Common myeloid progenitor, CD34-positive (primary cell): ENCODE data around the gene IRX2.

Source experiments
- CTCF ChIA-PET: fragments of 350-600 bp; sonication (Branson Sonifier 250); formaldehyde crosslinking; loops from one replicate; lab custom pipeline; 2021; ENCODE audit warnings: antibody characterized with exemption; lab: Charles Lee
- POLR2A ChIA-PET: fragments of 350-600 bp; sonication (Branson Sonifier 250); formaldehyde crosslinking; loops from one replicate; lab custom pipeline; 2021; ENCODE audit warnings: antibody characterized with exemption; lab: Charles Lee
- DNase-seq, 3 donors: peaks; one replicate each; pipeline versions ENCODE4 v3.0.0 to v3.0.0-alpha.2; 2013
- H3K27ac ChIP-seq, 2 experiments: 1 replicate in 1 of 2; 2 replicates in 1 of 2; pipeline ENCODE4 v1.7.0; 2013; ENCODE audit warnings: inconsistent platforms in 2 of 2, low read length in 2 of 2, mild to moderate bottlenecking in 2 of 2, low read depth in 1 of 2, moderate library complexity in 1 of 2; ENCODE audit not compliant: severe bottlenecking in 2 of 2, insufficient read depth in 1 of 2, poor library complexity in 1 of 2
- H3K27me3 ChIP-seq, 5 experiments: replicated peaks in 2 of 5; 1 replicate in 3 of 5; 2 replicates in 2 of 5; pipeline versions ENCODE4 v1.6.1 to v1.7.0; 2013; ENCODE audit warnings: low read length in 4 of 5, mild to moderate bottlenecking in 2 of 5, moderate library complexity in 2 of 5, inconsistent platforms in 1 of 5; ENCODE audit not compliant: insufficient read depth in 5 of 5, control insufficient read depth in 4 of 5
- H3K36me3 ChIP-seq, 4 experiments: 1 replicate in 2 of 4; 2 replicates in 2 of 4; pipeline versions ENCODE4 v1.6.1 to v1.7.0; 2013; ENCODE audit warnings: low read length in 3 of 4, control low read depth in 1 of 4, mild to moderate bottlenecking in 1 of 4; ENCODE audit not compliant: control insufficient read depth in 4 of 4, insufficient read depth in 4 of 4
- H3K4me1 ChIP-seq, 4 experiments: 1 replicate in 3 of 4; 2 replicates in 1 of 4; pipeline versions ENCODE4 v1.6.1 to v1.7.1; 2013; ENCODE audit warnings: low read length in 3 of 4, mild to moderate bottlenecking in 3 of 4, control low read depth in 1 of 4, inconsistent platforms in 1 of 4, moderate library complexity in 1 of 4; ENCODE audit not compliant: control insufficient read depth in 4 of 4, insufficient read depth in 4 of 4; ENCODE audit errors: control extremely low read depth in 1 of 4
- H3K4me3 ChIP-seq, 7 experiments: 1 replicate in 4 of 7; 2 replicates in 3 of 7; pipeline versions ENCODE4 v1.5.1 to v1.7.0; 2013; ENCODE audit warnings: mild to moderate bottlenecking in 7 of 7, low read length in 6 of 7, moderate library complexity in 6 of 7, inconsistent platforms in 2 of 7, low read depth in 2 of 7, control low read depth in 1 of 7; ENCODE audit not compliant: insufficient read depth in 4 of 7, control insufficient read depth in 1 of 7; ENCODE audit errors: extremely low read depth in 1 of 7
- H3K9me3 ChIP-seq, 5 experiments: 1 replicate in 4 of 5; 2 replicates in 1 of 5; pipeline versions ENCODE4 v1.6.1 to v1.7.1; 2013; ENCODE audit warnings: low read length in 4 of 5, mild to moderate bottlenecking in 2 of 5, inconsistent platforms in 1 of 5, low read depth in 1 of 5, moderate library complexity in 1 of 5; ENCODE audit not compliant: control insufficient read depth in 4 of 5, insufficient read depth in 2 of 5; ENCODE audit errors: control extremely low read depth in 1 of 5
- WGBS: methylation state at CpG from one replicate; pipeline ENCODE4 v1.1.5; 2013; ENCODE audit not compliant: insufficient coverage; 5-methylcytosine and 5-hydroxymethylcytosine counted together

The IRX2 gene

GRCh38 chr5:2732850-2733249 is 18.6 kb downstream of the IRX2 start:
- no peak for DNase-seq
- POLR2A ChIA-PET, result no interaction called here
- no peak overlapping the region for H3K27ac ChIP-seq
- CTCF ChIA-PET, result no interaction called here
- H3K4me3 ChIP-seq, result no peak overlapping the region
- peaks cover 0 to 6% (median 0%) of the 10 kb centered on the region in 5 experiments for H3K9me3 ChIP-seq
- no peaks in the 10 kb centered on the region for H3K36me3 ChIP-seq
- H3K4me1 ChIP-seq, result no peaks in the 10 kb centered on the region
- peaks cover 0 to 68% (median 24%) of the 10 kb centered on the region in 5 experiments for H3K27me3 ChIP-seq
- WGBS, result 88% methylated on average over 3 of the region's 3 CpGs

GRCh38 chr5:2732004-2732403 is 19.5 kb downstream of the IRX2 start:
- Histone ChIP-seq H3K4me3 (no peak overlapping the region), H3K36me3 (no peaks in the 10 kb centered on the region), H3K27me3 (peaks cover 0 to 65% (median 21%) of the 10 kb centered on the region in 5 experiments), H3K9me3 (peaks cover 0 to 5% (median 0%) of the 10 kb centered on the region in 5 experiments), H3K4me1 (no peaks in the 10 kb centered on the region), H3K27ac (no peak overlapping the region)
- ChIA-PET CTCF (no interaction called here), POLR2A (no interaction called here)
- 92% methylated on average over 2 of the region's 4 CpGs for WGBS
- no peak for DNase-seq

DNA sequence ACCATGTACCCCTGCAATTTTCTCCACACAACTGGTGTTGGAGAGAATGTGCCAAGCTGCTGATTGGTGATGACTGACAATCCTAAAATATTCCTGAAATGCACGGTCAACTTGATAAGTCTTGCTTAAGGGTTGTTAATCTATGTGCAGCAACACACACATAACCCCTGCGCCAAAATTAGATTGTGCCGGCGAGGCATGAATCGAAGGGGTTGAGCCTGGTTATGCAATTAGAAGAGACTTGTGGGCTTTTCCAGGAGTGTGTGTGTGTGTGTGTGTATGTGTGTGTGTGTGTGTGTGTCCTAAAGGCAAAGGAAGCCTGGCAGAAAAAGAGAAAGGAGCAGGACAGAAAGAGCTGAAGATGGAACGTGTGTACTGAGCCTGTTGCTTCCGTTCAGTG is 22.3 kb downstream of the IRX2 start:
- Histone ChIP-seq H3K27me3 (peaks cover 0 to 50% (median 14%) of the 10 kb centered on the region in 5 experiments), H3K9me3 (no peaks in the 10 kb centered on the region), H3K27ac (no peak overlapping the region), H3K36me3 (no peaks in the 10 kb centered on the region), H3K4me1 (no peaks in the 10 kb centered on the region), H3K4me3 (no peak overlapping the region)
- no peak for DNase-seq
- ChIA-PET POLR2A (no interaction called here), CTCF (interaction anchor here (0.6 kb wide), 1 partner anchor 1004 kb away, joined by 3 read pairs; no protein-coding TSS in a partner anchor)
- WGBS, result 96% methylated on average over 7 of the region's 7 CpGs

GRCh38 chr5:2727550-2727949 is 23.9 kb downstream of the IRX2 start:
- POLR2A ChIA-PET, result no interaction called here
- 82% methylated on average over 12 of the region's 19 CpGs for WGBS
- Histone ChIP-seq H3K36me3 (no peaks in the 10 kb centered on the region), H3K4me3 (no peak overlapping the region), H3K4me1 (no peaks in the 10 kb centered on the region), H3K27me3 (peaks cover 0 to 36% (median 11%) of the 10 kb centered on the region in 5 experiments), H3K9me3 (no peaks in the 10 kb centered on the region), H3K27ac (no peak overlapping the region)
- CTCF ChIA-PET, result no interaction called here
- no peak for DNase-seq

DNA sequence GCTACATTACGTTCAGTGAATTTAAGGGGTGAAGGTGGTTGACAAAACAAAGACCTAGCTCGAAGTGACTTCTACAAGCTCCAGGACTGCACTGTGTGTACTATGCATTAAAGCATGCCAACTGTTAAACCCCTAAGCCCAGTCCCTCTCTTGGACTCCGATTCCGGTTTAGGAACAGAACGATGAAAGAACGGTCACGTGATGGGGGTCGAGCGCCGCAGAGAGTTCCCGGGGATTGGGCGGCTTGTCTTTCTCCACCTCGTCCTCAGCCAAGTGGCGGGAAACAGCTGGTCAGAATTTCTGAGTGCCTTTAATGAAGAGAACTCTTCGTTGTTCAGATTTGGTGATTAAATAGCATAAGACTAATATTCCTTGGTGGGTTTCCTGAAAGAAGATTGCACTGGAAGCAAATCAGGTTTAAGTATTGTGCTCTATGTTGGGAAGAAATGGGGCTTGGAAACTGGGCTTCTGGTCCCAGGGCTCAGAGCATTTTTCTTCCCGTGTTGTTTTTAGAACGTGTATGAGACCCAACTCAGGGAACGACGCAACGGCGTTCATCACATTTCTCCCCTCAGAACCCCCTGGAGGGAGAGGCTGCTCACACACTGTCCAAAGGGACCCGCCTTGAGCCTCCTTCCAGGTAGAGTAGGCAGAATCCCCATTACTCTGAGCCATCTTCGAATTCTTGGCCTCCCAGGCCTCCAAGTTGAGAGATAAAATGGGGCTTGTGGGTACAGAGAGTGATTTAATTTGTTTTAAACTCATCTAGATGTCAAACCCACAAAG is 25.3 kb downstream of the IRX2 start:
- POLR2A ChIA-PET, result no interaction called here
- DNase-seq, result no peak
- Histone ChIP-seq H3K4me1 (no peaks in the 10 kb centered on the region), H3K9me3 (no peaks in the 10 kb centered on the region), H3K27me3 (peaks cover 0 to 28% (median 3%) of the 10 kb centered on the region in 5 experiments), H3K27ac (no peak overlapping the region), H3K4me3 (no peak overlapping the region), H3K36me3 (no peaks in the 10 kb centered on the region)
- CTCF ChIA-PET, result no interaction called here
- 91% methylated on average over 20 of the region's 23 CpGs for WGBS

DNA sequence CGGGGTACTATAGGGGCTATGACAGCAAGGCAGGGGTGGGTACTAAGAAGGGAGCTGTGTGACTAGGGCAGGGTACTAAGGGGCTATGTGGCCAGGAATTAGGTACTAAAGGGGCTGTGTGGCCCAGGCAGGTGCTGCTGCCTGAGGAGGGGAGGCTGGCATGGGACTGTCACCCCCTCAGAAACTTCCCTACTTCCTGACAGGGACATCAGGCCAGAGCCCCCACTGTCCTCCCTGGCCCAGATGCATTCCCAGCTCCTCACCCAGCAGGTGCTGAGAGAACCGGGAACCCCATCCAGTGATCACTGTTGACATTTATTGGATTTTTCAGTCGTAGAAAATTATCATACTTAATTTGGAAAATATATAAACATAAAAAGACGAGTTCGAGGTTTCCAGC is 26.6 kb downstream of the IRX2 start:
- H3K4me1 ChIP-seq, result no peaks in the 10 kb centered on the region
- no peak overlapping the region for H3K4me3 ChIP-seq
- POLR2A ChIA-PET, result no interaction called here
- no peaks in the 10 kb centered on the region for H3K9me3 ChIP-seq
- CTCF ChIA-PET, result no interaction called here
- H3K36me3 ChIP-seq, result no peaks in the 10 kb centered on the region
- no peak for DNase-seq
- H3K27me3 ChIP-seq, result peaks cover 0 to 21% (median 3%) of the 10 kb centered on the region in 5 experiments
- 89% methylated on average over 3 of the region's 5 CpGs for WGBS
- H3K27ac ChIP-seq, result no peak overlapping the region

GRCh38 chr5:2724031-2724581 is 27.4 kb downstream of the IRX2 start:
- Histone ChIP-seq H3K36me3 (no peaks in the 10 kb centered on the region), H3K4me1 (no peaks in the 10 kb centered on the region), H3K4me3 (no peak overlapping the region), H3K9me3 (no peaks in the 10 kb centered on the region), H3K27ac (no peak overlapping the region), H3K27me3 (peaks cover 0 to 19% (median 3%) of the 10 kb centered on the region in 5 experiments)
- 88% methylated on average over 4 of the region's 12 CpGs for WGBS
- ChIA-PET POLR2A (no interaction called here), CTCF (no interaction called here)
- no peak for DNase-seq
